AG10803 (cell line): ENCODE measurements around the gene UBE2F.
"Not testable (repeated sequence)": the region's sequence is repeated elsewhere in the genome, so short reads cannot be mapped to it uniquely, and the experiment has no call there.

Experiments used
- DNase-seq: peaks from one replicate; pipeline ENCODE4 v3.0.0; 2010; ENCODE audit warnings: low read depth
- H3K4me3 ChIP-seq: 2 replicates; pipeline ENCODE4 v1.5.1; 2011; ENCODE audit warnings: mild to moderate bottlenecking, low read length, control low read depth
- TF ChIP-seq, protein P1 (sequence below): conservative IDR thresholded peaks from 2 replicates; pipeline ENCODE4 v1.5.1; 2011; ENCODE audit warnings: mild to moderate bottlenecking, low read length, control low read depth, inconsistent platforms

UBE2F gene

DNA sequence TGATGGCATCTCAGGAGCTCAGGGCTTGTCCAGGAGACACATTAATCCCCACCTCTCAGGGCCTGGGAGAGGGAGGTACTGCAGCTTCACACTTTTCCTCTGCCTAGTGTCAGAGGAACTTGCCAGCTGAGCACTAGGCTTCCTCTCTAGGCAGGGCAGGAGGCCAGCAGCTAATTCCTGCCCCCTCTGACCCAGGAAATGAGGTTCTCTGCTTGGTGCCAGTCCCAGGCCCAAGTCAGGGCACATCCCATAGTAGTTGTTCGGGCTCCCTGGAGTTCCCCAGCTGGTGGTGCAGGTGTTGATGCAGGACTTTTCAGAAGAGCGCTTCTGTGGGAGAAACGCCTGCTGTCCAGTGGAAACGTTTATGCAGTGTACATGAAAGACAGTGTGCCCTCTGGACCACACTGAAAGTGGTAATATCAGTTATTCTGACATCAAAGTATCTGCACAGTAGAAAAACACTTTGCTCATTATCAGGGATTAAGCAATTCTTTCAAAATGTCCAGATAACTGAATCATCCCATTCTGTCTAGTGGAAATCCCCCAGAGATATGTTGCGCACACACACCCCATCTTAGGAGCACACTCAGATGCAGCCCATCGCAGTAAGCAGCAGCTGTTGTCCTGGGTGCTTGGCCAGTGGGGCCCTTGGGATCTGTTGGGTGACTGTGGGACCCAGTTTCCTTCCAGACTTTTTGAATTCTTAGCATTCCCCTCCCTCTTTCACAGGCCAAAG, 76.2 kb downstream of the UBE2F start:
- DNase-seq, result no peak
- H3K4me3 ChIP-seq, result no peak overlapping the region
- TF ChIP-seq, protein P1, sequence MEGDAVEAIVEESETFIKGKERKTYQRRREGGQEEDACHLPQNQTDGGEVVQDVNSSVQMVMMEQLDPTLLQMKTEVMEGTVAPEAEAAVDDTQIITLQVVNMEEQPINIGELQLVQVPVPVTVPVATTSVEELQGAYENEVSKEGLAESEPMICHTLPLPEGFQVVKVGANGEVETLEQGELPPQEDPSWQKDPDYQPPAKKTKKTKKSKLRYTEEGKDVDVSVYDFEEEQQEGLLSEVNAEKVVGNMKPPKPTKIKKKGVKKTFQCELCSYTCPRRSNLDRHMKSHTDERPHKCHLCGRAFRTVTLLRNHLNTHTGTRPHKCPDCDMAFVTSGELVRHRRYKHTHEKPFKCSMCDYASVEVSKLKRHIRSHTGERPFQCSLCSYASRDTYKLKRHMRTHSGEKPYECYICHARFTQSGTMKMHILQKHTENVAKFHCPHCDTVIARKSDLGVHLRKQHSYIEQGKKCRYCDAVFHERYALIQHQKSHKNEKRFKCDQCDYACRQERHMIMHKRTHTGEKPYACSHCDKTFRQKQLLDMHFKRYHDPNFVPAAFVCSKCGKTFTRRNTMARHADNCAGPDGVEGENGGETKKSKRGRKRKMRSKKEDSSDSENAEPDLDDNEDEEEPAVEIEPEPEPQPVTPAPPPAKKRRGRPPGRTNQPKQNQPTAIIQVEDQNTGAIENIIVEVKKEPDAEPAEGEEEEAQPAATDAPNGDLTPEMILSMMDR, result no peak

DNA sequence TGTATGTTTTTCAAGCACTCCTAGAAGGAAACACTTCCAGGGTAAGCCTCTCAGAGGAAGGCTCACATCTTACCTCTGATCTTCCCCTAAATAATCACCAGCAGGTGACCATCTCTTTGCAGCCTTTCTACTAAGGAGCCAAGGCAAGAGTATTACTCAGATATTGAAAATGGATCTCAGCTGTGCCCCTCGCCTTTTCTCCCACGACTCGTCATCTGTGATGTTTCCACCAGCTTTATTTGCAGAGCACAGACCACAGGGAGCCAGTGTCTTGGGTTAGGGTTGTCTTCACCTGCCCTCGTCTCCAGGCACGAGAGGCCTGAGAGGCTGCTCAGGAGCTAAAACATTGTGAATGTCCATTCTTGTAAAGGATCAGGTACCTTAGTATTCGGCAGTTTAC, 77.0 kb downstream of the UBE2F start:
- TF ChIP-seq, protein P1, result no peak
- no peak overlapping the region for H3K4me3 ChIP-seq
- DNase-seq, result no peak

DNA sequence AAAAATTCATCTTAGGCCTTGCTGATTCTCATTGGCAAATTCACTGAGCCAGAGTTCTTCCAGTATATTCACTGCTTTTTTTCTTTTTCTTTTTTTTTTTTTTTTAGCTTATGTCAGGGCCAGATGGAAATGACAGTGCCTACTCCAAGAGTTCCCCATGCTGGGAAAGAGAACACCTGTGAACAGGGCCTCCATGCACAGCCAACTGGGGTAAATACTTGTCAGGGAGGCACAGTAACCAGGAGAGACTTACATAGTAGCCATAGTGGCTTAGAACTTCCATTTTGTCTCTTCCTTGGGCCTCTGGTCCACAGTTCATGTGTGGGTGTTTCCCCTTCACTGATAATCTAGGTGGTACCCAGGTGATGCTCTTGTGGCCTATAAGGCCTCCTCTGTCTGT, 78.8 kb downstream of the UBE2F start:
- TF ChIP-seq, protein P1, result no peak
- H3K4me3 ChIP-seq, result no peak overlapping the region
- DNase-seq, result no peak

DNA sequence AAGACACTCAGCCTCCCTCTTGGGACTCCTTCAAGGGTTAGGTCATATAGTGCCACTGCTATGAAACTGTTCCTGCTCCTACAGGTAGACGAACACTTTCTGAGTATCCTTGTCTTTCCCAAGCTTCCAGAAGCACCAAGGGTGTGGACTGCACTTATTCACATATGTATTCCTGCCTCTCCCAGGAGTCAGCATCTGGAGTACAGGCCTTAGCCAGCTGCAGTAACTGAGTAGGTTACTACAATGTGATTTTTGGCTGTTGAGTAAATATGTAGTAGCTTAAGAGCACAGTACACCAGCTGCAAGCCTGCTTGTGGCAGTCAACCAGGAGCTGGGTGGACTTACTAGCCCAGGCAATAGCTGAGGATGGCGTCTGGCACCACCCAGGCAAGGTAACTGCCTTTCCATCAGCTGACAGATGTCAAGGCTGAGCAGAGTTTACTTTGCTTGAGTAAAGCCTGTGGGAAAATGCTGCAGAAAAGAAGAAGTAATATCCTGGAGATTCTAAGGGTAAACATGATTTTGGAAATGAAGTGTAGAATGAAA, 80.0 kb downstream of the UBE2F start:
- TF ChIP-seq, protein P1, result no peak
- H3K4me3 ChIP-seq, result no peak overlapping the region
- no peak for DNase-seq

DNA sequence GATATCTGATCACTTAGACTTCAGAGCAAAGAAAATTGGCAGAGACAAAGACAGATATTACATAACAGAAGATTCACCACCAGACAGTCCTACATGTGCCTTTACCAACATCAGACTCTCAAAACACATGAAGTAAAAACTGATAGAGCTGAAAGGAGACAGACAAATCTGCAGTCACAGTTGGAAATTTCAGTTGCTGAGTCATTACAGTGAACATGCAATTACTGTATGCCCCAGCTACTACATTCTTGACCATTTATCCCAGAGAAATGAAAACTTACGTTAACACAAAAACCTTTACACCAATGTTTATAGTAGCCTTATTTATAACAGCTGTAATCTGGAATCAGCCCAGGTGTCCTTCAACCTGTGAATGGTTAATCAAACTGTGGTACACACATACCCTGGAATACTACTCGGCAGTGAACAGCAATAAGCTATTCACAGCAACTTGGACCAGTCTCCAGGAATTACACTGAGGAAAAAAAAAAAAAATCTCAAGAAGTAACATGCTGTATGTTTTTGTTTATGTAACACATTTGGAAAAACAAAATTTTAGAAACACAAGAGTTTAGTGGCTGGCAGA, 86.5 kb downstream of the UBE2F start:
- TF ChIP-seq, protein P1, result no peak
- no peak overlapping the region for H3K4me3 ChIP-seq
- peak; percentile 13 for DNase-seq

DNA sequence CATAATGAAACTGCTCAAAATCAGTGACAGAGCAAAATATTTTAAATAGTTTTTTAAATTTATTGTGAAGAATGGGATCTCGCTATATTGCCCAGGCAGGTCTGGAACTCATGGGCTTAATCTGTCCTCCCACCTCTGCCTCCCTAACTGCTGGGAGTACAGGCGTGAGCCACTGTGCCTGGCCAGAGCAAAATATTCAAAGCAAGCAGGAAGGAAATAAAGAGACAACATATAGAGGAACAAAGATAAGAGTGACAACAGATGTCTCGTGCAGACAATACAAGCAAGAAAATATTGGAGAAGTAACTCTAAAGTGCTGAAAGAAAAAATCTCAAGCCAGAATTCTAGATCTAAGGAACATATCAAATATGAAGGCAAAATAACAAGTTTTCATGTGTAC, 89.0 kb downstream of the UBE2F start:
- no peak overlapping the region for H3K4me3 ChIP-seq
- TF ChIP-seq, protein P1, result no peak
- no peak for DNase-seq

DNA sequence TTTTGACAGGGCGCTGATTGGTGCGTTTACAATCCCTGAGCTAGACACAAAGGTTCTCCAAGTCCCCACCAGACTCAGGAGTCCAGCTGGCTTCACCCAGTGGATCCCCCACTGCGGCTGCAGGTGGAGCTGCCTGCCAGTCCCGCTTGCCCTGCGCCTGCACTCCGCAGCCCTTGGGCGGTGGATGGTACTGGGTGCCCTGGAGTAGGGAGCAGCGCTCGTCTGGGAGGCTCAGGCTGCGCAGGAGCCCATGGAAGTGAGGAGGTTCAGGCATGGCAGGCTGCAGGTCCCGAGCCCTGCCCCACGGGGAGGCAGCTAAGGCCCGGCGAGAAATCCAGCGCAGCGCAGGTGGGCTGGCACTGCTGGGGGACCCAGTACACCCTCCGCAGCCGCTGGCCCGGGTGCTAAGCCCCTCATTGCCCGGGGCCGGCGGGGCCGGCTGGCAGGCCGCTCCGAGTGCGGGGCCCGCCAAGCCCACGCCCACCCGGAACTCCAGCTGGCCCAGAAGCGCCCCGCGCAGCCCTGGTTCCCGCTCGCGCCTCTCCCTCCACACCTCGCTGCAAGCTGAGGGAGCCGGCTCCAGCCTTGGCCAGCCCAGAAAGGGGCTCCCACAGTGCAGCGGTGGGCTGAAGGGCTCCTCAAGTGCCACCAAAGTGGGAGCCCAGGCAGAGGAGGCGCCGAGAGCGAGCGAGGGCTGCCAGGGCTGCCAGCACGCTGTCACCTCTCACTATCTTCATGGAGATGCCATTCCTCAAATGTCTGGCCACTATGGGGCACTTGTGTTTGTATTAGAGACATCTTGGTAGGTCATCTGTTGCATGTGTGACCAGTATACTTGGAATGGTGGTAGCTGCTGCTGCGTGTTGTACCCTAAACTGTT, 91.1 kb downstream of the UBE2F start:
- H3K4me3 ChIP-seq, DNase-seq: not testable (repeated sequence)
